Measurements from ENCODE around the gene FAM236A.
"Not testable (repeated sequence)": the region's sequence is repeated elsewhere in the genome, so short reads cannot be mapped to it uniquely, and the experiment has no call there.

FAM236A gene

DNA sequence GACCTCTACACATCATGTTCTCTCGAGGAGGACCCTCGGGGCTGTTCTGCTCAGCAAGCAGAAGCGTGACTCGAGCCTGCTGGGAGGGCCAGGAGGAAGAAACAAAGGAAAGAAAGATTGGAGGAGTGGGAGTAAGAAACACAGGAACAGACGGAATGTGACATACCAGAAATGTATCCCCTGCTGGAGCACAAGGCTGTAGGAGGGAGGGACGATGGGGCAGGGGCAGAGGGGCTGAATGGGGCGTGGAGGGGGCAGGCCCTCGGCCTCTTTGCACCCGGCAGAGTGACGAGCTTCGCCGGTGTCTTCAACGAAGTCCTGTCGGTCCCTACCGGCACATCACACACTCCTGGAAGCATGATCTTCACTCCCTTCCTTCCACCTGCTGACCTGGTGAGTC, at the start of gene FAM236A:
Gene FAM236A, plus strand, starts transcription at position 301 of the 400 bp plus-strand sequence. Its CDS starts 57 bp downstream, at position 358.
- not testable (repeated sequence) for DNase-seq (ENCODE audit: low read depth)

GRCh38 chrX:72889740-72890139, 48.3 kb upstream of the FAM236A start:
- DNase-seq (ENCODE audit: low read depth): not testable (repeated sequence)

- not testable (repeated sequence) for DNase-seq (ENCODE audit: low read depth)
Measured at GRCh38 chrX:72912315-72912714, 25.7 kb upstream of the FAM236A start, which contains the start of gene FAM236C. Gene FAM236C (plus strand): TSS chrX:72912615. CDS start chrX:72912715, 100 bp downstream.

DNA sequence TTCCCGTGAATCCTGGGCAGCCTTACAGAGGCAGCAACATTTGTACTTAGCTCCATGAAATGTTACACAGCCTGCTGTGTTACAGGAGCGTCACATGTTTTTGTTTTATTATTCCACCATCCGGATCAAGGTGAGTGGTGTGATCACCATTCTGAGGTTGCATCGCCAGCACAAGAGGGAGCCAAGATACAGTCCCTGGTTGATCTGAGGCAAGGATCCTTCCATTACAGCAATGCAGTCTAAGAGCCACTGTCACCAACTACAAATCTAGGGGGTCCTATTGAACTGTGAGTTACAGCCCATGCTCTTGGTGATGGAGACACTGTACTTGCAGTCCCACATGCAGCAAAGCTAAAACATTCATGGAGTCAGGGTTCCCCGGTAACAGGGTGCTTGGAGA, 21.9 kb upstream of the FAM236A start:
- DNase-seq (ENCODE audit: low read depth): not testable (repeated sequence)

- DNase-seq (ENCODE audit: low read depth): not testable (repeated sequence)
Measured at GRCh38 chrX:72932283-72932682, 5.7 kb upstream of the FAM236A start.

DNA sequence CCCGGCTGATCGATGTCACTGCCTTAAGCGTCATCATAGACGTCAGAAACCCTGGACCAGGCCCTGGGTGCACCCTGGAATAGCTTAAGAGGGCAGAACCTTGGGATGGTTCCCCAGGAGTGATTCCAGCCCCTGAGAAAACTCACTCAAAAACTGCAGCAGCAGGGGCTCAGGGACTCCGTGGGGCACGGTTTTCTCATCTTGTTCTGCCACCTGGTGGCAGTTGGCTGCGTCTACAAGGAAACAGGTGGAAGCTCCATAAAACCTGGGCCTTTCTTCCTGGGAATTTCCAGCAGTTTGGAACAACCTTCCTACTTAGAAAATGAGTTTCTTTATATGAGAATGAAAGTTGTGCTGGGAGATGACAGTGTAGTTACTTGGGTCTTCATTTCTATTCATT, 1.6 kb upstream of the FAM236A start:
- not testable (repeated sequence) for DNase-seq (ENCODE audit: low read depth)

DNA sequence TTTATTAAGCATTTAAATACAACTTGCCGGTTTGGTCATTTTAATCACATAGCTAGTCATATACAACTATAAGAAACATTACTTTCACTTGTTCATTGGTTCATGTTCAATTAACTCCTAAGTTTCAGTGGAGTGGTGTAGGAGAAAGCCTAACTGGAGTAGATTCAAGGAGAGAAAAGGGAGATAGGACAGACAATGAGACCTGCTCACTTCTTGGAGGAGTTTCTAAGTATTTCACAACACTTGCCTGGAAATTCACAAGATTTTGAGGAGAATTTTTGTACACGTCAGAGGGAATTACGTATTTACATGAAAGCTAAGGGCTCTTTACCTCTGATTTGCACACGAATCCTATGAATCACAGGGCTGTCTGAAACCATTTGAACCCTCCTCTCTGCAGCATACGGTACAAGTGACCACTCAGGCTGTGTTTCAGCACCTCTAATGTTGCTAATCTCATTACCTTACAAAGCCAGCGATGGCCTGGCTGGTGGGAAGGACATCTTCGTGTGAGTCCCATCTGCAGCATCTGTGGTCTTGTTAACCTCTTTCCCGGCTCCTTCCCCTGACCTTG, 1.0 kb upstream of the FAM236A start:
- DNase-seq (ENCODE audit: low read depth): not testable (repeated sequence)

DNA sequence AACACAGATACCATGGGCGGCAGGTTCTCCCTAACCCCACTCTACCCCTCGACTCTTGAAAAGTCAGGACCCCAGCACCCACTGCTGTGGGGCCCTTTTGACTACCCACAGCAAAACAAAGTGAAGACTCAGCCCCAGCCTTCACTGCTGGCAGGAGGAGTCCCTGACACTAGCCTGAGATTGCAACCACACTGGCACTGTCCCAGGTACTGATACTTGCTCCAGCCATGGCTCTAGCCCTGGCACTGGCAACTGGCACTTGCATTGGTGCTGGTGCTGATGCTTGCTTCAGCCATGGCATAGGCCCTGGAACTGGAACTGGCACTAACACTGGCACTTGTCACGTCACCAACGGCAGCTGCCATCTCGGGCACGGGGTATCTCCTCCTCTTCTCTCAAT, 4.3 kb downstream of the FAM236A start:
- DNase-seq (ENCODE audit: low read depth): not testable (repeated sequence)

GRCh38 chrX:72943035-72943818, 5.2 kb downstream of the FAM236A start:
- not testable (repeated sequence) for DNase-seq (ENCODE audit: low read depth)

DNA sequence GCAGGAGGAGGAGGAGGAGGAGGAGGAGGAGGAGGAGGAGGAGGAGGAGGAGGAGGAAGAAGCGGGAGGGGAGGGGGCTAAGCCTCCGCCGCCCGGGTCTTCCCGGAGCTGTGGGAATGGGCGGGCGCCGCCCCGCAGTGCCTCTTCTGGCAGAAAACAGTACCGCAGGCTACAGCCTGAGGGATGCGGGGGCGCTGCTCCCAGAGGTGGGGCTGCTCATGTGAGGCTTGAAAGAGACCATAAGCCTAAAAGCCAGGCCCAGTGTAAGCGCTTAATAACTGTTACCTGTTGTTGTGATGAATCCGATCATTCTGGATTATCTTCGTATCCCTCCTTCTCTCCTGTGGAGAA, 5.8 kb downstream of the FAM236A start, which contains the start of gene DMRTC1:
Gene DMRTC1, minus strand, starts transcription at position 19 of the 351 bp plus-strand sequence. CDS start 68,143 bp downstream, outside the sequence.
- not testable (repeated sequence) for DNase-seq (ENCODE audit: low read depth)

DNA sequence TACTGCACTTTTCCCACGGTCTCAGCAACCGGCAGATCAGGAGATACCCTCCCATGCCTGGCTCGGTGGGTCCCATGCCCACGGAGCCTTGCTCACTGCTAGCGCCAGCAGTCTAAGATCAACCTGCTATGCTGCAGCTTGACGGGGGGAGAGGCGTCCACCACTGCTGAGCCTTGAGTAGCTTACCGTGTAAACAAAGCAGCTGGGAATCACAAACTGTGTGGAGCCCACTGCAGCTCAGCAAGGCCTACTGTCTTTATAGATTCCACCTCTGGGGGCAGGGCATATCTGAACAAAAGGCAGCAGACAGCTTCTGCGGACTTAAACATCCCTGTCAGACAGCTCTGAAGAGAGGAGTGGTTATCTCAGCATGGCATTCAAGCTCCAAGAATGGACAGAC, 22.0 kb downstream of the FAM236A start:
- not testable (repeated sequence) for DNase-seq (ENCODE audit: low read depth)

GRCh38 chrX:72971859-72972258, 33.9 kb downstream of the FAM236A start:
- DNase-seq (ENCODE audit: low read depth): not testable (repeated sequence)

DNA sequence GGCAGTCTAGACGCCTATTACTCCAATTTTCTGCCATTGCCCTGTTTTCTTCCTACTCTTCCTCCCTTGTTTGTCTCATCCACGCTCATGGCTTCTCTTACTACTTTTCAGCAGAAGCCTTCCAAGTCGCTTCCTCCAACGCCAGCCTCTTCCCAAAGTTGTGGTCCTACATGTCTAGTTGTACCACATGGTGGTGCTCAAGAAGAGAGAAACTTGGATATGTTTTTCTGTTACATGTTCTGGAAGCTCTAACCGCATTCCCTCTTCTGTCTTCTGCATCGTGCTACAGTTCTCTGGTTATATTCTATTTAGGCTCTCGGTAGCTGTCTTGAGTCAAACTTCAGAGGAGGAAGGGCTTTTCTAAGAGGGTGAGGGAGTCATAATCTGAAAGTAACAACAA, 36.9 kb downstream of the FAM236A start:
- not testable (repeated sequence) for DNase-seq (ENCODE audit: low read depth)

DNA sequence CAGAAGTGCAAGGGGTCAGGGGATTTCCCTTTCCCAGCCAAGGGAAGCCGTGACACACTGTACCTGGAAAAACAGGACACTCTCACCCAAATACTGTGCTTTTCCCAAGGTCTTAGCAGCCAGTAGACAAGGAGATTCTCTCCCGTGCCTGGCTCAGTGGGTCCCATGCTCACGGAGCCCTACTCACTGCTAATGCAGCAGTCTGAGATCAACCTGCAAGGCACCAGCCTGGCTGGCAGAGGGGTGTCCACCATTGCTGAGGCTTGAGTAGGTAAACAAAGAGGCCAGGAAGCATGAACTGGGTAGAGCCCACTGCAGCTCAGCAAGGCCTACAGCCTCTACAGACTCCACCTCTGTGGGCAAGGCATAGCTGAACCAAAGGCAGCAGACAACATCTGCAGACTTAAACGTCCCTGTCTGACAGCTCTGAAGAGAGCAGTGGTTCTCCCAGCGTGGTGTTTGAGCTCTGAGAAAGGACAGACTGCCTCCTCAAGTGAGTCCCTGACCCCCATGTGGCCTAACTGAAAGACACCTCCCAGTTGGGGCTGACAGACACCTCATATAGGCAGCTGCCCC, 43.0 kb downstream of the FAM236A start:
- not testable (repeated sequence) for DNase-seq (ENCODE audit: low read depth)
